Epidermal melanocyte (primary cell): ENCODE results near the gene ANO3.

ENCODE experiments used
- DNase-seq: peaks from one replicate; pipeline ENCODE4 v3.0.0; 2011; ENCODE audit warnings: low spot score; ENCODE audit not compliant: insufficient read length

ANO3 gene

GRCh38 chr11:26704249-26704648 lies 372.3 kb downstream of the ANO3 start:
- DNase-seq: no peak

DNA sequence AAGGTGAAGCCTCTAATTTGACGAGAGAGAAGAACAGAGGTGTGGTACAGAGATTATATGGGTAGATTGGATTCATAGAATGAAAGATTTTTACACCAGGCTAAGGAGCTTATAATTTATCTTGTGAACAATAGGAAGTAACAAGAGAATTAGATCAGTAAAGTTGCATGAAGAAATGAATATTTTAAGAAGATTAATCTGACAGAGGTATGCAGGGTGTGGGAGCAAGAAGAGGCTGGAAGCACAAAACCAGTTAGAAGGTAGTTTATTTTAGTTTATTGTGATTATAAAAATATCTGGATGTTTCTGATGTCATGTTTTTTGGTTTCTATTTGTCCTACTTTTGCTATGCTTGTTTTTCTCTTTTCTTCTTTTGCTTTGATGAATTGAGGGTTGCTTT lies 374.3 kb downstream of the ANO3 start:
- no peak for DNase-seq

DNA sequence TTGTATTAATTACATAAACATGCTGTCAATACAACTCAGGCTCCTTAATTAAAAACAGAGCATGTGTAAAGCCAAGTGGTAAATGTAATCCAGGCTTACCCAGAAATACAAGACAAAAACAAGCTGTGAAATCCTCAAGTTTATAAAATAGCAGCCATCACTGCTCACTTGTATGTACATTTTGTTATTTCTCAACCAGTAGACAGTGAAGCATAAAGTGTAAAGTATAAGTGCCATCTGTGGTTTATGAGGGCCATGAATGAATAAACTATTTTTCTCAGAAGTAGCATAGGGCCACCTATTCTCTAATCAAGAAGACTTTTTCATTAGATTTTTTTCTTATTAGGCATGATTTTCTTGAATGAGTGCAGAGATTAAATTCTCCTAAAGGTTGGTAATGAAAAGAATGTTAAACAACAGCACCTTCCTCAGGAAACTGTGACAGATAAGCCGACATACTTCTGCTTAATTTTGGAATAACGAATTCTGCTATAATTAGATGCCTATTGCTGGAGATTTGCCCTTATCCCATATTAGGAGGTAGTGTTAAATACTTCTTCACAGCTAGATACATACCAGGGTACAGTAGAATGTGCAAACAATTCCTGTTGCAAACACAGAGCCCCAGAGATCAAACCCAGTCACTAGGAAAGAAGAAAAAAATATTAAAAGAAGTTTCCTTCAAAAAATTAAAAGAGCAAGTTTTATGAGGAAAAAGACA lies 377.0 kb downstream of the ANO3 start:
- DNase-seq: no peak

GRCh38 chr11:26710489-26710888 lies 378.6 kb downstream of the ANO3 start:
- DNase-seq: no peak

DNA sequence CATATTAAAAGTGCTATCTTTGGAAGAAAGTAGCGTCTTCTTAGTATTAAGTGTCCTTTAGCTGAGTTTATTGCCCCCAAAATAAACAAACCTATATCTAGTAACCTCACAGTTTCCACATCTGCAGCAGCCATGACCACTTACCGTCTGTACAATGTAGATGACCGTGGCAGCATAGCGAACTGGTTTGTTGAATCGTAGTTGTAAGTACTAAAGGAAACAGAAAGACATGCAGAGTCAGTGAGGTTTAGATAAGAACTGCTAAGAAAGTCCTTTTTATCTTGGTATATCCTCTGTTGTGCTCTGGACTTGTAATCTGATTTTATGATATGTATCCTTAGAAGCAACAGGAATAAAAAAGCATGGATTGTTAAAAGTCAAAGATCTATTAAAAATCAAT lies 380.6 kb downstream of the ANO3 start:
- no peak for DNase-seq
